Trophoblast cell (in vitro differentiated cells and primary cell): ENCODE results near the gene EPB41.

Experiments used
- DNase-seq, 2 donors: peaks; one replicate each; pipeline ENCODE4 v3.0.0-alpha.2; 2016
- H2AFZ ChIP-seq: 2 replicates; pipeline ENCODE4 v1.6.1; 2013; ENCODE audit warnings: low read length, moderate library complexity, mild to moderate bottlenecking; ENCODE audit not compliant: insufficient read depth, poor library complexity
- H2AK5ac ChIP-seq: 2 replicates; pipeline ENCODE4 v1.6.1; 2013; ENCODE audit warnings: mild to moderate bottlenecking, low read length
- H2BK120ac ChIP-seq: 2 replicates; pipeline ENCODE4 v1.6.1; 2013; ENCODE audit warnings: low read length, mild to moderate bottlenecking, moderate library complexity; ENCODE audit not compliant: insufficient read depth, poor library complexity
- H2BK12ac ChIP-seq: 2 replicates; pipeline ENCODE4 v1.6.1; 2013; ENCODE audit warnings: mild to moderate bottlenecking, low read length, moderate library complexity
- H2BK5ac ChIP-seq: 2 replicates; pipeline ENCODE4 v1.6.1; 2013; ENCODE audit warnings: low read length, low read depth, moderate library complexity, mild to moderate bottlenecking; ENCODE audit not compliant: poor library complexity
- H3K14ac ChIP-seq: 2 replicates; pipeline ENCODE4 v1.6.1; 2013; ENCODE audit warnings: mild to moderate bottlenecking, low read length
- H3K18ac ChIP-seq: 2 replicates; pipeline ENCODE4 v1.6.1; 2013; ENCODE audit warnings: mild to moderate bottlenecking, low read length
- H3K23ac ChIP-seq: 2 replicates; pipeline ENCODE4 v1.6.1; 2013; ENCODE audit warnings: low read length
- H3K27ac ChIP-seq: 2 replicates; pipeline ENCODE4 v1.5.1; 2013; ENCODE audit warnings: low read depth, mild to moderate bottlenecking, inconsistent platforms, low read length, moderate library complexity
- H3K27me3 ChIP-seq: 2 replicates; pipeline ENCODE4 v1.6.1; 2013; ENCODE audit warnings: inconsistent platforms, mild to moderate bottlenecking, low read length, moderate library complexity; ENCODE audit not compliant: insufficient read depth
- H3K36me3 ChIP-seq, 2 experiments: 1 replicate in 1 of 2; 2 replicates in 1 of 2; pipeline ENCODE4 v1.6.1; 2013; ENCODE audit warnings: low read length in 2 of 2, mild to moderate bottlenecking in 2 of 2, moderate library complexity in 1 of 2; ENCODE audit not compliant: insufficient read depth in 2 of 2, control insufficient read depth in 1 of 2
- H3K4ac ChIP-seq: 2 replicates; pipeline ENCODE4 v1.6.1; 2013; ENCODE audit warnings: low read depth, mild to moderate bottlenecking, low read length, moderate library complexity
- H3K4me1 ChIP-seq, 2 experiments: 1 replicate in 1 of 2; 2 replicates in 1 of 2; pipeline ENCODE4 v1.6.1; 2013; ENCODE audit warnings: low read length in 2 of 2, mild to moderate bottlenecking in 2 of 2, moderate library complexity in 1 of 2; ENCODE audit not compliant: insufficient read depth in 2 of 2, control insufficient read depth in 1 of 2
- H3K4me2 ChIP-seq: 2 replicates; pipeline ENCODE4 v1.6.1; 2013; ENCODE audit warnings: inconsistent platforms, mild to moderate bottlenecking, low read length, moderate library complexity
- H3K4me3 ChIP-seq: 2 replicates; pipeline ENCODE4 v1.5.1; 2013; ENCODE audit warnings: mild to moderate bottlenecking, low read depth, low read length, inconsistent platforms
- H3K79me1 ChIP-seq: one replicate; pipeline ENCODE4 v1.6.1; 2013; ENCODE audit warnings: low read length
- H3K79me2 ChIP-seq: 2 replicates; pipeline ENCODE4 v1.6.1; 2013; ENCODE audit warnings: low read length, mild to moderate bottlenecking; ENCODE audit not compliant: control insufficient read depth, insufficient read depth, poor library complexity
- H3K9ac ChIP-seq: 2 replicates; pipeline ENCODE4 v1.6.1; 2013; ENCODE audit warnings: mild to moderate bottlenecking, low read length
- H3K9me3 ChIP-seq: 2 replicates; pipeline ENCODE4 v1.6.1; 2013; ENCODE audit warnings: low read depth, mild to moderate bottlenecking, control low read depth, inconsistent platforms, low read length; ENCODE audit not compliant: insufficient read depth
- H4K12ac ChIP-seq: 2 replicates; pipeline ENCODE4 v1.6.1; 2013; ENCODE audit warnings: low read depth, mild to moderate bottlenecking, low read length, moderate library complexity
- H4K8ac ChIP-seq: 2 replicates; pipeline ENCODE4 v1.6.1; 2013; ENCODE audit warnings: low read depth, mild to moderate bottlenecking, low read length, moderate library complexity
- H4K91ac ChIP-seq: one replicate; pipeline ENCODE4 v1.6.1; 2013; ENCODE audit warnings: low read depth, mild to moderate bottlenecking, low read length, moderate library complexity
- WGBS: extraction: QIAGEN DNeasy Blood & Tissue Kit; methylation state at CpG from one replicate; pipeline ENCODE4 v1.1.7; 2013; ENCODE audit warnings: missing lambda C conversion rate; ENCODE audit not compliant: insufficient read length, insufficient coverage; ENCODE audit errors: extremely low coverage; 5-methylcytosine and 5-hydroxymethylcytosine counted together

EPB41 gene

GRCh38 chr1:28900562-28900961 is 13.8 kb upstream of the EPB41 start:
- no CpG with 5 or more reads among the region's 3 CpGs for WGBS
- H3K4me3 ChIP-seq: no peak overlapping the region

GRCh38 chr1:28902738-28903137 is 11.6 kb upstream of the EPB41 start:
- no peak overlapping the region for H2AK5ac ChIP-seq
- peaks cover 2% of the 10 kb centered on the region for H3K9me3 ChIP-seq
- no peak overlapping the region for H3K4ac ChIP-seq
- no peaks in the 10 kb centered on the region for H3K27me3 ChIP-seq
- no peaks in the 10 kb centered on the region for H3K4me1 ChIP-seq
- H2BK120ac ChIP-seq: no peak overlapping the region
- no peak overlapping the region for H3K18ac ChIP-seq
- no peaks in the 10 kb centered on the region for H3K79me1 ChIP-seq
- no peak overlapping the region for H2BK5ac ChIP-seq
- no peak overlapping the region for H4K12ac ChIP-seq
- no peak overlapping the region for H2AFZ ChIP-seq
- no peaks in the 10 kb centered on the region for H3K36me3 ChIP-seq
- no peak overlapping the region for H3K14ac ChIP-seq
- H4K8ac ChIP-seq: no peak overlapping the region
- H4K91ac ChIP-seq: no peak overlapping the region
- H2BK12ac ChIP-seq: no peak overlapping the region
- DNase-seq: no peak
- WGBS: no CpG with 5 or more reads among the region's 2 CpGs
- H3K9ac ChIP-seq: no peak overlapping the region
- no peak overlapping the region for H3K23ac ChIP-seq
- no peak overlapping the region for H3K27ac ChIP-seq
- H3K4me2 ChIP-seq: no peak overlapping the region
- H3K4me3 ChIP-seq: no peak overlapping the region
- no peaks in the 10 kb centered on the region for H3K79me2 ChIP-seq

More at GRCh38 chr1:28900562-28900961, 13.8 kb upstream of the EPB41 start:
- Histone ChIP-seq H3K14ac (no peak overlapping the region), H3K4ac (no peak overlapping the region), H4K8ac (no peak overlapping the region), H3K79me2 (no peaks in the 10 kb centered on the region), H3K27ac (no peak overlapping the region), H3K79me1 (no peaks in the 10 kb centered on the region), H2BK120ac (no peak overlapping the region), H2AK5ac (no peak overlapping the region), H2AFZ (no peak overlapping the region), H3K36me3 (no peaks in the 10 kb centered on the region), H2BK5ac (no peak overlapping the region), H2BK12ac (no peak overlapping the region), H4K12ac (no peak overlapping the region), H3K23ac (no peak overlapping the region), H3K9me3 (peaks cover 2% of the 10 kb centered on the region), H3K9ac (no peak overlapping the region), H3K27me3 (no peaks in the 10 kb centered on the region), H4K91ac (no peak overlapping the region), H3K18ac (no peak overlapping the region), H3K4me1 (no peaks in the 10 kb centered on the region), H3K4me2 (no peak overlapping the region)
- no peak for DNase-seq

DNA sequence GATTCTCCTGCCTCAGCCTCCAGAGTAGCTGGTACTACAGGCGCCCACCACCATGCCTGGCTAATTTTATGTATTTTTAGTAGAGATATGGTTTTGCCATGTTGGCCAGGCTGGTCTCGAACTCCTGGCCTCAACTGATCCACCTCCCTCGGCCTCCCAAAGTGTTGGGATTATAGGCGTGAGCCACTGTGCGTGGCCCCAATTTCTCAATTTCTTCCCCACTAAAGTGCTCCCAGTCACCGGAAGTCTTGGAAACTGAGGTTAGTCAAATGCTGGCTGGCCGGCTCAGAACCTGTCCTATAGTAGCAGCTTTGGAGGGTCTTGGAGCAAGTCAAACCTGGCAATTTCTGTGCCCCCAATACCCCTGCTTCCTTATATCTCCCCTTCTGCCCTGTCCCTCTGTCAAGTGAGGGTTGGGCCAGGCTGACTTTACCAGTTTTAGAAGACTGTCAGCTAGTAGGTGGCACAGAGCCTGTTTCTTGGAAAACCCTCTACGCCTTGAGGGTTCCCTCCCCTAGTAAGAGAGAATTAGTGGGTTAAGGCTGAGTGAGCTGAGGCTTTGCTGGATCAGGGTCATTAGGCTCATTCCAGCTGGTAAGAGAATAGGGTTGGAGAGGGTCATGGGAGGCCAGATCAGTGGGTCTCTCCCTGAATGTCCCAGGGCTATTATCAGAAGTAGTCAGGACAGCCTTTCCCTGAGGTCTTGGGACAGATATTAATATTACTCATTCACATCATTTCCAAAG is 8.3 kb upstream of the EPB41 start:
- Histone ChIP-seq H4K8ac (no peak overlapping the region), H4K12ac (no peak overlapping the region), H3K23ac (no peak overlapping the region), H3K27me3 (no peaks in the 10 kb centered on the region), H3K79me2 (no peaks in the 10 kb centered on the region), H3K18ac (no peak overlapping the region), H4K91ac (no peak overlapping the region), H3K4ac (no peak overlapping the region), H3K9me3 (no peaks in the 10 kb centered on the region), H2BK12ac (no peak overlapping the region), H3K27ac (no peak overlapping the region), H2BK120ac (no peak overlapping the region), H2AFZ (no peak overlapping the region), H3K9ac (no peak overlapping the region), H3K4me2 (no peak overlapping the region), H3K79me1 (no peaks in the 10 kb centered on the region), H3K36me3 (no peaks in the 10 kb centered on the region), H3K14ac (no peak overlapping the region), H3K4me1 (no peaks in the 10 kb centered on the region), H2AK5ac (no peak overlapping the region), H3K4me3 (no peak overlapping the region), H2BK5ac (no peak overlapping the region)
- DNase-seq: no peak
- no CpG with 5 or more reads among the region's 8 CpGs for WGBS

DNA sequence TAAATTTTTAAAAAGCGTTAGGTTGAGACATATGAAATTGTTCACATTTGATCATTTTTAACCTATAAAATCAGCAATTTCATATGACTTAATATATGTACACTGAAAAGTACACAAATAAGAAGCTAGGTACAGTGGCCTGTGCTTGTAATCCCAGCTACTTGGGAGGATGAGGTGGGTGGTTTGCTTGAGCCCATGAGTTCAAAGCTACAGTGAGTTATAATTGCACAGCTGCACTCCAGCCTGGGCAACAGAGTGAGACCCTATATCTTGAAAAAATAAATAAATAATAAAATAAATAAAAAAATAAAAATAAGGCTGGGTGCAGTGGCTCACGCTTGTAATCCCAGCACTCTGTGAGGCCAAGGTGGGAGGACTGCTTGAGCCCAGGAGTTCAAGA is 5.2 kb upstream of the EPB41 start:
- Histone ChIP-seq H3K79me2 (no peaks in the 10 kb centered on the region), H3K79me1 (no peaks in the 10 kb centered on the region), H3K27ac (no peak overlapping the region), H3K23ac (no peak overlapping the region), H3K18ac (no peak overlapping the region), H2BK5ac (no peak overlapping the region), H2AFZ (no peak overlapping the region), H3K4me2 (no peak overlapping the region), H3K4ac (no peak overlapping the region), H2AK5ac (no peak overlapping the region), H2BK120ac (no peak overlapping the region), H3K27me3 (no peaks in the 10 kb centered on the region), H3K14ac (no peak overlapping the region), H4K8ac (no peak overlapping the region), H4K12ac (no peak overlapping the region), H3K4me1 (peaks cover 3 to 4% of the 10 kb centered on the region in 2 experiments), H3K9ac (no peak overlapping the region), H3K9me3 (no peaks in the 10 kb centered on the region), H3K4me3 (no peak overlapping the region), H4K91ac (no peak overlapping the region), H2BK12ac (no peak overlapping the region), H3K36me3 (peaks cover 0 to 2% of the 10 kb centered on the region in 2 experiments)
- DNase-seq: no peak
- WGBS: no CpG with 5 or more reads among the region's 2 CpGs
